Activated naive CD4-positive, alpha-beta T cell treated with anti-CD3 and anti-CD28 coated beads, Interleukin-2, amount 50 U/mL, for 72 hours (primary cell): ENCODE data around the gene TRMT112. TPM values are rescaled to one million over a fixed set of nuclear protein-coding genes. Genes with fewer than 3 reads are reported as not detected.

Source experiments
- ATAC-seq, 2 donors: fragments of 150-1000 bp; cut with Tn5 transposase; 2 replicates each; pipeline ENCODE4 v1.10.0; 2021; ENCODE audit warnings: mild to moderate bottlenecking in 2 of 2, moderate library complexity in 2 of 2
- DNase-seq, 2 donors: peaks; one replicate each; pipeline ENCODE4 v3.0.0; 2021 to 2022; ENCODE audit warnings: low spot score in 2 of 2
- H3K27ac Mint-ChIP-seq, 2 donors: one replicate each; pipeline ENCODE4 v1.8.0; 2022; ENCODE audit warnings: mild to moderate bottlenecking in 2 of 2, mixed read lengths in 2 of 2
- H3K36me3 Mint-ChIP-seq, 2 donors: one replicate each; pipeline ENCODE4 v1.8.0; 2022; ENCODE audit warnings: mixed read lengths in 2 of 2
- H3K9me3 Mint-ChIP-seq, 2 donors: one replicate each; pipeline ENCODE4 v1.8.0; 2022; ENCODE audit warnings: mixed read lengths in 2 of 2
- total RNA-seq, 2 donors: library from RNA; stranded (reverse); gene quantifications; one replicate each; pipeline ENCODE4 v1.2.3, GENCODE V29; 2022

Gene TRMT112
- total RNA-seq, 2 donors from 2014 or later, result 198 to 213 TPM

DNA sequence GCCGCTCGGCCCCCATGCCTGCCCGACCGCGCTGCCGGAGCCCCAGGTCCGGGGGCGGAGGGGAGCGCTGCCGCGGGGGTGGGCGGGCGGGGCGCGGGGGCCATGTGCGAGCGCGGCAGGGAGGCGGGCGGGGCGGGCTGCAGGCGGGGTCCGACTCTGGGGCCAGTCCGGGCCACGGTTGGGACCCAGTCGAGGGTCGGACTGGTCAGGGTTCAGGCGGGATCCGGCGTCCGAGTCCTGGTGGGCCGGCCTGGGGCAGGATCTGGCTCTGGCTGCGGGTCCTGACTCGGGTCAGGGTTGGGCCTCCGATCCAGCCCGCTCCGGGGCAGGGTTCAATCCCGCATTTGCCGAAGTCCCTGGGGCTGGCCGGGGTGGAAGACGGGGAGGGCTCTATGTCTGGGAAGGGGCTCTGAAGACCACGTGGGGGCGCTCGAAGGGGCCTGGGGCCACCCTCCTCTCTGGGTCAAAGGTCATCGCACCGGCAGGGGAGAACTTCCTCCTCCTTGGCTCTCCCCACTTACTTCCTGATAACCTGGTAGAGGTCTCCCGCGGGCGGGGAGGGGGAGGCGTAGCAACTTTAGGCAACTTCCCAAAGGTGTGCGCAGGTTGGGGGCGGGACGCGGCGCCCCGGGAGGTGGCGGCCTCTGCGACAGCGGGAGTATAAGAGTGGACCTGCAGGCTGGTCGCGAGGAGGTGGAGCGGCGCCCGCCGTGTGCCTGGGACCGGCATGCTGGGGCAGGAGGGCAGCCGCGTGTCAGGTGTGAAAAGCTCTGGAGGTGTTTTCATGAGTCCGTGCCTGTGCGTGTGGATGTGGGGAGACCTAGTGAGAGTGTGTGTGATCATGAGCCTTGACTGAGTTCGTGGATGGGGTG, 11.4 kb downstream of the TRMT112 start:
- Mint-ChIP-seq H3K9me3 (no peaks in the 10 kb centered on the region), H3K36me3 (peaks cover 9% of the 10 kb centered on the region in 2 donors), H3K27ac (peak overlapping the region; percentile 90 to 97)
- ATAC-seq (peak; percentile 24 to 29), DNase-seq (peak; percentile 73 to 84)

DNA sequence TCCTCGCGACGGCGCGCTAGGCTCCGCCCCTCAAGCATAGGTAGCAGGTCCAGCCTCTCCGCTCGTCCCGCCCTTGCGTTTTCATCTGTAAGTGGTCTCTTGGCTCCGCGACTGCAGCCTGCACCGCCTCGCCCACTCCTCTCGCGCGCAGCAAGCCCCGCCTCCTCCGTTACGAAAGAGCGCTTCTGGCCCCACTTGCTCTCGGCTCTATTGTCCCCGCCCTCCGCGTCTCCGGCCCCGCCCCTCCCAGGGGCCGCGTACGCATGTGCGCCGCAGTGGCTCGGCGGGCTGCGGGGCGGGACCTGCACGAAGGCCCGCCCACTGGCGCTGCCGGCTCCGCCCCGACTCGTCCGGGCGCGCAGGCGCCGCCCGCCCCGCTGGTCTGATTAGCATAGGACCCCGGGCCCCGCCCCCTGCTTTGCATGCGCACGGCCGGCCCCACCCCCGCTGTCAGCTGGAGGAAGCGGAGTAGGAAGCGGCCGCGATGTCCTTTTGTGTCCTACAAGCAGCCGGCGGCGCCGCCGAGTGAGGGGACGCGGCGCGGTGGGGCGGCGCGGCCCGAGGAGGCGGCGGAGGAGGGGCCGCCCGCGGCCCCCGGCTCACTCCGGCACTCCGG, 12.2 kb downstream of the TRMT112 start, which contains the start of gene ESRRA:
ESRRA (plus strand) TSS at position 450 of the 616 bp plus-strand sequence. CDS start 1,656 bp downstream, outside the sequence.
- DNase-seq, result peak; percentile 99 to 100
- Mint-ChIP-seq H3K9me3 (no peaks in the 10 kb centered on the region), H3K27ac (peak within 1 kb of the TSS; percentile 97 to 99), H3K36me3 (peaks cover 9% of the 10 kb centered on the region in 2 donors)
- ATAC-seq, result peak; percentile 74 to 83

DNA sequence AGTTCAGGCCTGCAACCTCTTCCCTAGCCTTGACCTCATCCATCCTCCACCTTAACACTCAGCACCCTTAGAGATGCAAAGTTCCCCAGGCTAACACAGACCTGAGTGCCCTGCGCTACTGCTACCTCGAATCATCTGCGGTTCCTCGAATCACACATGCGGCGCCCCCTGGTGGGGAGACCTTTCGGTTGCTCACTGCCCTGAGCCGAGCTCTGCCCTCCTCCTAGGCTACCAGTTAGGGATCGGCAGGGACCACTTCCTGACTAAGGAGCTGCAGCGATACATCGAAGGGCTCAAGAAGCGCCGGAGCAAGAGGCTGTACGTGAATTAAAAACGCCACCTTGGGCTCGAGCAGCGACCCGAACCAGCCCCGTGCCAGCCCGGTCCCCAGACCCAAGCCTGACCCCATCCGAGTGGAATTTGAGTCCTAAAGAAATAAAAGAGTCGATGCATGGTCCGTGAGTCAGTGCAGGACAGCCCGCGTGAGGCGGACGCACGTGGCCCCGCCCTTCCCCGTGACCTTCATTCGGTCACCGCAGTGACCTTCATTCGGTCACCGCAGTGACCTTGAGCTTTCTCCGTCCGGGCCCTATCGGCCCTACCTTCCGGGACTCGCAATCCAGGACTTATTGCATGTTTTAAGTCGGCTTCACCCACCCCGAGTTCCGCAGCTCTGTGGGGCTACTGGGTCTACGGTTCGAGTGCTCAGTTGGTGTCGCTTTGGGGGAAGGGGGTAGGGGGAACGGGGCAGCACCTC, 12.9 kb downstream of the TRMT112 start:
- ATAC-seq (peak; percentile 41 to 59), DNase-seq (peak; percentile 91 to 97)
- Mint-ChIP-seq H3K9me3 (no peaks in the 10 kb centered on the region), H3K27ac (peak overlapping the region; percentile 97 to 99), H3K36me3 (peaks cover 9% of the 10 kb centered on the region in 2 donors)

DNA sequence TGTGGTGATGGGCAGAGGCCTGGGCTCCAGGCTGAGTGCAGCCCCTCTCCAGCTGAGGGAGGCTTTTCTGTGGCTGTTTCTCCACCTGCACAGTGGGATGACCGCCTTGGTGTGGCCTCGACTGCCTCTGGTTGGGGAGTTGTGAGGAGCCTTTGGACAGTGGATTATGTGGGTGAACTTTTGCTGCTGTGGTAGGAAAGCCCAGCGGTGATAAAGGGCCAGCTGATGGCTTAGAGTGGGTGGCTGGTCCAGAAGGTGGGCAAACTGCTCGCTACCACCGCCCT, 13.4 kb downstream of the TRMT112 start:
- ATAC-seq (no peak), DNase-seq (no peak)
- Mint-ChIP-seq H3K27ac (peak overlapping the region; percentile 97 to 99), H3K9me3 (no peaks in the 10 kb centered on the region), H3K36me3 (peaks cover 9% of the 10 kb centered on the region in 2 donors)

DNA sequence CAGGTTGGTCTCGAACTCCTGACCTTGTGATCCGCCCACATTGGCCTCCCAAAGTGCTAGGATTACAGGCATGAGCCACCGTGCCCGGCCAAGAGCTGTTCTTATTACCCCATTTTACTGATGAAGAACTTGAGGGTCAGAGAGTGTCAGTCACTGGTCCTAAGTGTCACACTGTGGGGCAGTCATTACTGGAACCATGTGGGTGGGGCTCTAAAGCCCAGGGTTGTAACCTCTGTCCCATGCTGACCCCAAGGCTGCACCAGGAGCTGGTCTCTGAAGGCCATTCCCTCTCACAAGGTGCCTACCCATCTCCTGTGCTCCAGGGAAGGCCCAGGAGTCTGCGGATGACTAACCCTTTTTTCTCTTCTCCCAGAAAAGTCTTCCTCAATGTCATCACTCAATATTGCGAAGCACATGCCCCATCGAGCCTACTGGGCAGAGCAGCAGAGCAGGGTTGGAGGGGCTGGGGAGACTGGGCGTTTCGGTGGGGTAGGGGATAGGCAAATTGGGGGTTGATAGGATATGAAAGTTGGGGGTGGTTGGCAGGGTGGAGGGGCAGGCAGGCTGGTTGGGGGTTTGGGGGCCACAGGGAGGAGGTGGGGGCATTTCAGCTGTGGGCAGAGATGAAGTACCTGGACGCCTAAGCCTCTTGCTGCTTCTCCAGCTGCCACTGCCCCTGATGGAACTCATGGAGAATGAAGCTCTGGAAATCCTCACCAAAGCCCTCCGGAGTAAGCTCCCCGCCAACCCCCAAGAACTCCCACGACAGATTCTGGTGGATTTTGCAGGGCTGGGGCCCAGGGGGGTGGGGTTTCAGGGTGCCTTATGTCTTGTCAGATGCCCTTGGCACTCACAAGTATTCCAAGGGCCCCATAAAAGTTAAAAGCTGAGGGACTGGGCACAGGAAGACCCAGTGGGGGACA, 14.0 kb downstream of the TRMT112 start:
- ATAC-seq (no peak), DNase-seq (no peak)
- H3K36me3 Mint-ChIP-seq, result peaks cover 9% of the 10 kb centered on the region in 2 donors
- H3K27ac Mint-ChIP-seq, result peak overlapping the region in 1 of 2 donors; percentile 97
- H3K9me3 Mint-ChIP-seq, result no peaks in the 10 kb centered on the region

DNA sequence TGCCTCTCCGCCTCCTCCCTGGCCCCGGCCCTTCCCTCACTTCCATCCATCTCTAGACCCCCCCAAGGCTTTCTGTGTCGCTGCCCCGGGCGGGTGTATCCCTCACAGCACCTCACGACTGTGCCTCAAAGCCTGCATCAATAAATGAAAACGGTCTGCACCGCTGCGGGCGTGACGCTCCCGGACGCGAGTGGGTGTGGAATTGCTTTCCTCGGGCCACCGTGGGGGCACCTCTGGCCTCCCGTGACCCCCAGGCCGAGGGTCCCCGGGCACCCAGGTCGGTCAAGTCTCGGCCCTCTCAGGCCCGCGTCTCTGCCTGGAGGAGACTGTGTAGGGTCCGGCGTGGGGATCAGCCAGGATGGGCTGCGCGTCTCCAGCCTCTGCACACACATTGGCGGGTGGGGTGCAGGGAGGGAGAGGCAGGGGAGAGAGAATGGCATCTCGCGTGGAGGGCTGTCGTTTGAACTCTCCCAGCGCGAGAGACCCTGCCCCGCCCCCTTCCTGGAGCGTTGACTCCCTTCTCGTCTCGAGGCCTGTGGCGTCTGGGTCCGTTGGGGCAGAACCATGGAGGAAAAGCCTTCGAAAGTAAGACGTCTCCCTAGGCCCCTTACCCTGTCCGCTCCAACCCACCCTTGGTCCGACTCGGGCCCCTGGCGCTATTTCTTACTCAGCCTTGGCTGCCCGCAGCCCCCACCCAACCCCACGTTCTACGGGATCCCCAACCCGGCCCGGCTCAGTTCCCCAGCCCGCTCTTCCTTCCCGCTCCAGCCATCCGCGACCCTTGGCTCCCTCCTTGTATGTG, 17.3 kb downstream of the TRMT112 start, which contains the start of gene CATSPERZ:
CATSPERZ (plus strand) TSS at position 512 of the 802 bp plus-strand sequence; CDS start at position 565, 53 bp downstream.
- Mint-ChIP-seq H3K27ac (no peak within 1 kb of the TSS), H3K9me3 (no peaks in the 10 kb centered on the region), H3K36me3 (no peaks in the 10 kb centered on the region)
- ATAC-seq, result no peak
- no peak for DNase-seq

DNA sequence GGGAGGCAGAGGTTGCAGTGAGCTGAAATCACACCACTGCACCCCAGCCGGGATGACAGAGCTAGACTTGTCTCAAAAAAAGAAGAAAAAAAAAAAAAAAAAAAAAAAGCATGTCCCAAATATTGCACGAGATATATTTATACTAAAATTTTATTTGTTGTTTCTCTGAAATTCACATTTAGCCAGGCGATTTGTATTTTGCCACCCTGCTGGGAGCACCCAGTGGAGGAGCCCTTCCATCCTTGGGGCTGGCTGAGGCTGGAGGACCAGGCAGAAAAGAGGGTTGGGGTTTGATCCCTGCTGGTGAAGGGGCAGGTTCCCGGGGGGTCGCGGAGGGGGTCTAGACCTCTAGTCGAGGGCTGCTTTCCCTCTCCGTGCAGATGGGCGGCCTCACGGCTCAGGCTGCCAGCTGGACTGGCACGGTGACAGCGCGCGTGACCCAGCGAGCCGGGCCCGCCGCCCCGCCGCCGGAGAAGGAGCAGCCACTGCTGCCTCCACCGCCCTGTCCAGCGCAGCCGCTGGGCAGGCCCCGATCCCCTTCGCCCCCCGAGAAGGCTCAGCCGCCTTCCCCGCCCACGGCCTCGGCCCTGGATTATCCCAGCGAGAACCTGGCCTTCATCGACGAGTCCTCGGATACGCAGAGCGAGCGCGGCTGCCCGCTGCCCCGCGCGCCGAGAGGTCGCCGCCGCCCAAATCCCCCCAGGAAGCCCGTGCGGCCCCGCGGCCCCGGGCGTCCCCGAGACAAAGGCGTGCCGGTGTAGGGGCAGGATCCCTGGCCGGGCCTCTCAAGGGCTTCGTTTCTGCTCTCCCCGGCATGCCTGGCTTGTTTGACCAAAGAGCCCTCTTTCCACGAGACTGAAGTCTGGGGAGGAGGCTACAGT, 18.2 kb downstream of the TRMT112 start:
- no peaks in the 10 kb centered on the region for H3K9me3 Mint-ChIP-seq
- no peak overlapping the region for H3K27ac Mint-ChIP-seq
- no peak for ATAC-seq
- DNase-seq, result no peak
- H3K36me3 Mint-ChIP-seq, result no peaks in the 10 kb centered on the region

DNA sequence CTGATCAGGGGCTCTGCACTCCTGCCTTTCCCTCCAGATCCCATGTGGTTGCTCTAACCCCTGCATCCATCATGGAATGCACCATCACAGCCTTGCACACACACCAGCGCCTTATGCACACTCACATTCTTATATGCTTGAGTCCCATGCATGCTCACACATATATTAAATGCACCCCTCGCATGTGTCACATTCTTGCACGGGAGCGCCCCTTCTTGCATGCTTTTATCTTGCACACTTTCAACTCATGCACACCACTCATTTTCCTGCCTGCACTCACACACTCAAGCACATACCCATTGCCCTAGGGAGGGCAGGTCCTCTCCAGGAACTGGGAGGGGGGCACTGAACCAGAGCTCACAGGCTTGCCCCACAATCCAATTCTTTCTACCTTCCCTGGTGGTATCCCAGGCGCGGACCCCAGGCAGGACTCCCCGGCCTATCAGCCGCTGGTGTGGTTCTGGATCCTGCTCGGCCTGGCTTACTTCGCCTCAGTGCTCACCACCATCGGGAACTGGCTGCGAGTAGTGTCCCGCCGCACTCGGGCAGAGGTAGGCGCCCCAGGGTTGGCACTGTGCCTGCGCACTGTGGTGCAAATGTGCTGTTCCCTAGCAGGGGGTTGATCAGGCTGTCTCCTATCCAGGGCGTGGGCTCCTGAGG, 19.5 kb downstream of the TRMT112 start:
- no peaks in the 10 kb centered on the region for H3K9me3 Mint-ChIP-seq
- H3K27ac Mint-ChIP-seq, result no peak overlapping the region
- no peak for ATAC-seq
- DNase-seq, result no peak
- no peaks in the 10 kb centered on the region for H3K36me3 Mint-ChIP-seq

DNA sequence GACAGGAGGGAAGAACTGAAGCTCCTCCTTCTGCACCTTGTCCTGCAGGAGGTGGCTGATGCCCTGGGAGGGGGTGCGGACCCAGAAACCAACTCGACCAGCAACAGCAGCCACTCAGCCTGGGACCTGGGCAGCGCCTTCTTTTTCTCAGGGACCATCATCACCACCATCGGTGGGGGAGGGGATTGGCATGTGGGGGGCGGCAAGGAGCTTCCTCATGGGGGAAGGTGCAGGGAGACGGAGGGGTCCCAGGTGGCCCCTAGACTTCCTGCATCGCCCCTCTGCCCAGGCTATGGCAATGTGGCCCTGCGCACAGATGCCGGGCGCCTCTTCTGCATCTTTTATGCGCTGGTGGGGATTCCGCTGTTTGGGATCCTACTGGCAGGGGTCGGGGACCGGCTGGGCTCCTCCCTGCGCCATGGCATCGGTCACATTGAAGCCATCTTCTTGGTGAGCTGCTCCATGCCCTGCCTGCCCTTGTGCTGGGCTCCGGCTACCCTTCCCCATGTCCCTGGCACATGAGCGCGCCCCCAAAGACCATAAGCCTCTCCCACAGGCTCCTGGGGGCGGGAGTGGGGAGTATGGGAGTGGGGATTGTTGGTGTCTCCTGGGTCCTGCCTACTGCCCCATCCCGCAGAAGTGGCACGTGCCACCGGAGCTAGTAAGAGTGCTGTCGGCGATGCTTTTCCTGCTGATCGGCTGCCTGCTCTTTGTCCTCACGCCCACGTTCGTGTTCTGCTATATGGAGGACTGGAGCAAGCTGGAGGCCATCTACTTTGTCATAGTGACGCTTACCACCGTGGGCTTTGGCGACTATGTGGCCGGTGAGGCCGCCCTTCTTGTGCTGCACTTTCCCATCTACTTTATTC, 20.3 kb downstream of the TRMT112 start:
- H3K9me3 Mint-ChIP-seq, result no peaks in the 10 kb centered on the region
- H3K27ac Mint-ChIP-seq, result no peak overlapping the region
- DNase-seq (no peak), ATAC-seq (no peak)
- no peaks in the 10 kb centered on the region for H3K36me3 Mint-ChIP-seq

DNA sequence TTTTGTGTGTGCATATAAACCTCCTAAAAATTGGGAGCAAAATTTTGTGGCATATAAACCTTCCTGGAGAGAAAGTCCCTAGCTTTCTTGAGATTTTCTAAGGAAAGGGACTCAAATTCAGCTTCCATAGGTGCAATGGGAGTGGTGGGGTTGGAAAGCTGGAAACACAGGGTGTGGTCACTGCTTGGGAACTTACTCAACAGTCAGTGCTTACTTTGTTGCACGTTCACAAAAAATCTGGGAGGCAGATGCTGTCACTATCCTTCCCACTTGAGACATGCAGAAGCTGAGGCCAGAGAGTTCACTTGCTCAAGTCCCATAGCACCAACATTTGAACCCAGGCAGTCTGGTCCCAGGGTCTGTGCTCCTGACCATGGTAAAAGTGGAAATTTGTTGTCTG, 21.1 kb downstream of the TRMT112 start:
- H3K36me3 Mint-ChIP-seq, result no peaks in the 10 kb centered on the region
- H3K9me3 Mint-ChIP-seq, result no peaks in the 10 kb centered on the region
- ATAC-seq (no peak), DNase-seq (no peak)
- no peak overlapping the region for H3K27ac Mint-ChIP-seq

DNA sequence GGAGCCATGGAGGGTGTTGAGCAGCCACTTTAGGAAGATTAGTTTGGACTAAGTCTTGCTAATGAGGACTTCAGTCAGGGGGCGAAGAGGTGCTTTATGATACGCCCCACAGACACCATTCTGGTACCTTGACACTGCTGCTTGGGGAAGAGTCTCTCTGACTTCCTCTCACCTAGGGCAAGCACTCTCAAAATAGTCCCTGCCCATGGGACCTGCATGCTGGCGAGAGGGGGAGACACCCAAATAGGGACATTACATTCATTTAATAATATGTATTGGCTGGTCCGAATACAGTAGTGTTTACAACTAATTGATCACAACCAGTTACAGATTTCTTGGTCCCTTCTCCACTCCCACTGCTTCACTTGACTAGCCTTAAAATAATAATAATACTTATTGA, 21.6 kb downstream of the TRMT112 start:
- no peaks in the 10 kb centered on the region for H3K9me3 Mint-ChIP-seq
- H3K27ac Mint-ChIP-seq, result no peak overlapping the region
- H3K36me3 Mint-ChIP-seq, result peaks cover 2% of the 10 kb centered on the region in 2 donors
- DNase-seq (no peak), ATAC-seq (no peak)

DNA sequence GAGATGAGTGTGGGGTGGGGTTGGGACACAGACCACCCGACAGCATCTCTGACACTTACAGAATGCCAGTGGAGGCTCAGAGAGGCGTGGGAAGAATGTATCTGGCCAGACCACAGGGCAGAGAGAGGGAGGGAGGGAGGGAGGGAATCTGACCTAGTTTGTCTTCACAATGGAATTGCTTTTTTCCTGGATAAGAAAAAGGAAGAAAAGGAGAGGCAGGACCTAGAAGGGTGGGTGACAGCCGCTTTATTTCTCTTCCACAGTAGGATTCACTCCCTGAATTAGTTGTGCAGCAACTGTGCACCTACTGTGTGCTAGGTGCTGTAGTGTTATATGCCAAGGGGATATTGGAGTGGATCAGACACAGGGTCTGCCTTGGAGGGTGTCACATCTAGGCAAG, 22.6 kb downstream of the TRMT112 start:
- H3K36me3 Mint-ChIP-seq, result peaks cover 5 to 6% of the 10 kb centered on the region in 2 donors
- no peak for ATAC-seq
- no peaks in the 10 kb centered on the region for H3K9me3 Mint-ChIP-seq
- no peak for DNase-seq
- no peak overlapping the region for H3K27ac Mint-ChIP-seq

DNA sequence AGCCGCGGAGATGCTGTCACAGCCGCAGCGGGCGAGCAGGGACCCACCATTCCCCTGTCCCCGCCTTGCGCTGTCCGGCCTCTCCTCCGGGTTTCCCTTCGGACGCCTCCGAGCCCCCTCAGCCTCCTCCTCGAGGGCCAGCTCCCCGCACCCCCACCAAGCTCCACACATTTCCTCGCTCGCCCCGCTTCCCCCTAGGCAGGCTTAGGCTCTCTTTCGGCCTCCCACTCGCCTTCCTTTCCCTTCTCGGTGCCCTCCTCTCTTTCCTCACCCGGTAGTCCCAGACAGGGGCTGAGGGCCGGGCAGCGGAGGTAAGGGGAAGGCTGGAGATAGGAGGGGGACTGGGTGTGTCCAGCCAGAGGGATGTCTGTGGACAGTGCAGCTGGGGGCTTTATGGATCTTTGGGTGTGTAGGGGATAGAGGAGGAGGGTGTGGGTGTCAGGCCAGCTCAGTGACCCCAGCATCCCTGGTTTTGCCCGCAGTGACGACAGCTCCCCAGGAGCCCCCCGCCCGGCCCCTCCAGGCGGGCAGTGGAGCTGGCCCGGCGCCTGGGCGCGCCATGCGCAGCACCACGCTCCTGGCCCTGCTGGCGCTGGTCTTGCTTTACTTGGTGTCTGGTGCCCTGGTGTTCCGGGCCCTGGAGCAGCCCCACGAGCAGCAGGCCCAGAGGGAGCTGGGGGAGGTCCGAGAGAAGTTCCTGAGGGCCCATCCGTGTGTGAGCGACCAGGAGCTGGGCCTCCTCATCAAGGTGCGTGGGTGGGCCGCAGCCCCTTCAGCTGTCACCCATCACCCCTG, 24.7 kb downstream of the TRMT112 start:
- peak in 1 of 2 donors; percentile 3 for ATAC-seq
- no peak overlapping the region for H3K27ac Mint-ChIP-seq

More for the DNA sequence above, 24.7 kb downstream of the TRMT112 start:
- no peak for DNase-seq
- peaks cover 5 to 6% of the 10 kb centered on the region in 2 donors for H3K36me3 Mint-ChIP-seq
- H3K9me3 Mint-ChIP-seq, result no peaks in the 10 kb centered on the region
